GM18498 (cell line): Measurements from ENCODE around the gene RBM34.
"Not testable (repeated sequence)": the region's sequence is repeated elsewhere in the genome, so short reads cannot be mapped to it uniquely, and the experiment has no call there.

Experiments
- ATAC-seq: cut with Tn5 transposase; IDR thresholded peaks from one replicate; pipeline ENCODE4 v1.9.1; 2021; ENCODE audit warnings: mild to moderate bottlenecking, moderate library complexity; ENCODE audit not compliant: unreplicated experiment

The RBM34 gene

GRCh38 chr1:235093013-235093695 is 67.9 kb downstream of the RBM34 start:
- no peak for ATAC-seq

GRCh38 chr1:235092415-235092814 is 68.6 kb downstream of the RBM34 start:
- ATAC-seq, result not testable (repeated sequence)

DNA sequence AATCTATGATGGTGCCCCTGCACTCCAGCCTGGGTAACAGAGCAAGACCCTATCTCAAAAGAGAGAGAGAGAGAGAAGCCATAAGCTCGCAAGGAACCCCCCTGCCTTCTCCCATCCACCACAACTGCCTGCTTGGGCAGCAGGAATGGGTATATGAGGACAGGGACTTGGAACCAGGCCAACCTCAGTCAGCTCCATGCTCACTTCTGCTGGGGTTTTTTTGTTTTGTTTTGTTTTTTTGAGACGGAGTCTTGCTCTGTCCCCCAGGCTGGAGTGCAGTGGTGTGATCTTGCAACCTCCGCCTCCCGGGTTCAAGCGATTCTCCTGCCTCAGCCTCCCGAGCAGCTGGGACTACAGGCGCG is 69.0 kb downstream of the RBM34 start:
- ATAC-seq, result not testable (repeated sequence)

GRCh38 chr1:235091319-235092044 is 69.6 kb downstream of the RBM34 start:
- not testable (repeated sequence) for ATAC-seq

DNA sequence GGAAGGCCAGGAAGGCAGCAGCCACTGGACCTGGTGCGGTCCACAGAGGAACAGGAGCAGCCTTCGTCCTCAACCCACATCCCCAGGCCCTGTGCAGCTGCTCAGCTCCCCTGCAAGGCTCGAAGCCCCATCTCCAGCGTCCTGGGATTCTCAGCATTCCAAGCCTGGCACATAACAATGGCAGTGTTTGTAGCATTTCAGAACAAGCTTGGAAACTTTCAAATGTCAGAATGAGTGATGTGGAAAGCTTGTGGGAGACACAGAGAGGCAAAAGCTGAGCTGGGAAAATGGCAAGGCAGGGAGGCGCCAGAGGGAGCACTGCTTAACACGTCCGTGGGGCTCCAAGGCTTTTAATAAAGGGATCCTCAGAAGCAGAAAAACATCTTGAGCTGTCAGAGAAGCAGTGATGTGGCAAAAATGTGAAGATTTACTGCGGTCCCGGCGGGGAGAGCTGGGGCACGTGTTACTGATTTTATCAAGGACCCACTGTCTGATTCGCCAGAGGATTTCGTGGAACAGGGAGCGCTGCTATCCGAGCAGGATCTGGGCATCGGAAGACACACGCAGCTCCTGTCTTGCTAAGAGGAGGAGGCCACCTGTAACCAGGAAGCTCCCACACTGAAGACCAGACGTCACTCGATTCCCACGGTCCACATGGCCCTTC is 70.5 kb downstream of the RBM34 start:
- no peak for ATAC-seq

DNA sequence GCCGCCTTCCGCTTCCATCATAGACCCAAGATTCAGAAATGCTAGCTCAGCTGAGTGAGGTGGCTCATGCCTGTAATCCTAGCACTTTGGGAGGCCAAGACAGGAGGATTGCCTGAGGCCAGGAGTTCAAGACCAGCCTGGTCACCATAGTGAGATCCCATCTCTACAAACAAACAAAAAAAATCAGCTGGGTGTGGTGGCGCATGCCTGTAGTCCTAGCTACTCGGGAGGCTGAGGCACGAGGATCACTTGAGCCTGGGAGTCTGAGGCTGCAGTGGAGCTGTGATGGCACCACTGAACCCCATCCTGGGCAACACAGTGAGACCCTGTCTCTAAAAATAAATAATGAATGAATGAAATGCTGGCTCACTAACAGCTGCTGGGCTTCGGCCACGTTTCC is 72.1 kb downstream of the RBM34 start:
- no peak for ATAC-seq

DNA sequence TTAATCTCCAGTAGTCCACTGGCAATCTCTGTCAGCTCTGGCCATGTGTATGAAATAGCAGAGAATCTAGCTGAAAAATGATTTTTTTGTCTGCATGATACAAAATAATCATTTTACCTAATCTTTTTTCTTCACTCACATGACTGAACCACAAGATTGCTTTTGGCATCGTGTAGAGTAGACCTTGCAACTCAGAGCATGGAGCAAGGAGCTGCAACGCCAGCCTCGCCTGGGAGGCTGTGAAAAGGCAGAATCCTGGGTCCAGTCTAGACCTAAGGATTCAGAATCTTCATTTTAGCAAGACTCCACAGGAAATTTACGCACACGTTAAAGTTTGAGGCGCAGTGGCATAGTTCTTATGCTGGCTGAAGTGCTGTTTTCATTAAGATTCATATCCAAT is 72.6 kb downstream of the RBM34 start:
- ATAC-seq, result no peak

- ATAC-seq, result no peak
Measured at GRCh38 chr1:235087906-235088305, 73.1 kb downstream of the RBM34 start.

GRCh38 chr1:235085411-235086117 is 75.5 kb downstream of the RBM34 start:
- ATAC-seq, result not testable (repeated sequence)
